Omental fat pad (tissue), 4 donors: ENCODE measurements around the gene CPNE5. TPM values are rescaled to one million over a fixed set of nuclear protein-coding genes. Genes with fewer than 3 reads are reported as not detected.

Source experiments
- ATAC-seq: fragments of 150-250 bp; one replicate; pipeline ENCODE4 v1.9.1; 2016; ENCODE audit warnings: mild to moderate bottlenecking, moderate library complexity; ENCODE audit not compliant: low FRiP score
- DNase-seq: peaks from one replicate; pipeline ENCODE4 v3.0.0-alpha.2; 2019; ENCODE audit warnings: low spot score
- CTCF ChIP-seq, 3 donors: fragments of 450-650 bp; IDR thresholded peaks; one replicate each; pipeline ENCODE4 v1.5.1; 2016 to 2017; ENCODE audit warnings: antibody characterized with exemption in 3 of 3, mild to moderate bottlenecking in 3 of 3, moderate library complexity in 2 of 3
- total RNA-seq, 4 donors: library from RNA; depleted of rRNA; stranded (reverse); fragments of >200 nt; gene quantifications; one replicate each; pipeline ENCODE4 v1.1.0, GENCODE V29; 2016

The CPNE5 gene
- total RNA-seq, 4 donors from 2014 or later: 0.47 to 20.3 (median 7.6) TPM

GRCh38 chr6:36703081-36703606 is 136.1 kb downstream of the CPNE5 start:
- no peak for TF ChIP-seq CTCF (IDR thresholded peaks at IDR 0.05)
- ATAC-seq (no peak), DNase-seq (peak; percentile 1)

GRCh38 chr6:36702656-36703055 is 136.6 kb downstream of the CPNE5 start:
- DNase-seq (peak; percentile 12), ATAC-seq (no peak)
- TF ChIP-seq CTCF (IDR thresholded peaks at IDR 0.05): no peak

GRCh38 chr6:36701401-36701991 is 137.7 kb downstream of the CPNE5 start:
- no peak for ATAC-seq

GRCh38 chr6:36700831-36701230 is 138.4 kb downstream of the CPNE5 start:
- no peak for TF ChIP-seq CTCF (IDR thresholded peaks at IDR 0.05)

More at GRCh38 chr6:36701401-36701991, 137.7 kb downstream of the CPNE5 start:
- TF ChIP-seq CTCF (IDR thresholded peaks at IDR 0.05): no peak
- peak; percentile 18 for DNase-seq

GRCh38 chr6:36700071-36700812 is 139.0 kb downstream of the CPNE5 start:
- ATAC-seq (no peak), DNase-seq (peak; percentile 1)
- no peak for TF ChIP-seq CTCF (IDR thresholded peaks at IDR 0.05)

More at GRCh38 chr6:36700831-36701230, 138.4 kb downstream of the CPNE5 start:
- no peak for DNase-seq
- ATAC-seq: no peak

GRCh38 chr6:36699348-36699747 is 139.9 kb downstream of the CPNE5 start:
- no peak for ATAC-seq

More at GRCh38 chr6:36699348-36699747, 139.9 kb downstream of the CPNE5 start:
- TF ChIP-seq CTCF (IDR thresholded peaks at IDR 0.05): no peak
- peak; percentile 12 for DNase-seq
